Myocyte (in vitro differentiated cells): ENCODE data around the gene TIE1. TPM values are rescaled to one million over a fixed set of nuclear protein-coding genes. Genes with fewer than 3 reads are reported as not detected.

Source experiments
- DNase-seq: peaks from one replicate; pipeline ENCODE4 v3.0.0-alpha.2; 2012; ENCODE audit warnings: low read depth
- total RNA-seq: library from RNA; depleted of rRNA; stranded (reverse); fragments of >200 nt; gene quantifications from 2 replicates; pipeline ENCODE4 v1.2.3, GENCODE V29; 2014

The TIE1 gene
- total RNA-seq, 1 donor from 2014 or later = 0.11 TPM

GRCh38 chr1:43334453-43335205, 33.8 kb downstream of the TIE1 start:
- DNase-seq = no peak

GRCh38 chr1:43337588-43337987, 36.8 kb downstream of the TIE1 start, which contains the start of gene MPL:
Gene MPL, plus strand, starts transcription at chr1:43337818. Its CDS starts 31 bp downstream, at chr1:43337849.
- DNase-seq = no peak

GRCh38 chr1:43338001-43338400, 37.2 kb downstream of the TIE1 start:
- no peak for DNase-seq

GRCh38 chr1:43339584-43340232, 38.9 kb downstream of the TIE1 start:
- DNase-seq = no peak

GRCh38 chr1:43340559-43340958, 39.8 kb downstream of the TIE1 start:
- no peak for DNase-seq

GRCh38 chr1:43344267-43344850, 43.6 kb downstream of the TIE1 start:
- no peak for DNase-seq

GRCh38 chr1:43345120-43345519, 44.3 kb downstream of the TIE1 start:
- DNase-seq = no peak

GRCh38 chr1:43346636-43347035, 45.9 kb downstream of the TIE1 start:
- DNase-seq = no peak

- DNase-seq = no peak
Measured at GRCh38 chr1:43348343-43348808, 47.6 kb downstream of the TIE1 start.

GRCh38 chr1:43348809-43349593, 48.2 kb downstream of the TIE1 start:
- peak; percentile 43 for DNase-seq

GRCh38 chr1:43349594-43350306, 49.0 kb downstream of the TIE1 start:
- no peak for DNase-seq

- DNase-seq = no peak
Measured at GRCh38 chr1:43350976-43351375, 50.2 kb downstream of the TIE1 start.

- no peak for DNase-seq
Measured at GRCh38 chr1:43351421-43352350, 50.9 kb downstream of the TIE1 start.

- DNase-seq = no peak
Measured at GRCh38 chr1:43352351-43352705, 51.5 kb downstream of the TIE1 start.

- no peak for DNase-seq
Measured at GRCh38 chr1:43352881-43353280, 52.1 kb downstream of the TIE1 start.

GRCh38 chr1:43354471-43354870, 53.7 kb downstream of the TIE1 start:
- DNase-seq = no peak

- no peak for DNase-seq
Measured at GRCh38 chr1:43354936-43355335, 54.2 kb downstream of the TIE1 start.

GRCh38 chr1:43357251-43357650, 56.5 kb downstream of the TIE1 start:
- DNase-seq = no peak

GRCh38 chr1:43358121-43358745, 57.5 kb downstream of the TIE1 start:
- DNase-seq = peak; percentile 61
